Measurements from ENCODE around the gene SARDH.
"Not testable (repeated sequence)": the region's sequence is repeated elsewhere in the genome, so short reads cannot be mapped to it uniquely, and the experiment has no call there.

Gene SARDH

GRCh38 chr9:133758228-133758627 lies 20.1 kb upstream of the SARDH start:
- Histone ChIP-seq H3K9me3 (ENCODE audit: control insufficient read depth in 1 of 2, low read length in 2 of 2) (no peaks in the 10 kb centered on the region), H3K27me3 (ENCODE audit: control insufficient read depth in 1 of 2, insufficient read depth in 2 of 2, low read length in 2 of 2) (peaks cover 0 to 3% of the 10 kb centered on the region in 2 donors), H3K4me3 (ENCODE audit: low read depth in 1 of 2, low read length in 2 of 2) (no peak overlapping the region), H3K9ac (ENCODE audit: low read depth in 1 of 2, low read length in 2 of 2) (no peak overlapping the region), H3K27ac (ENCODE audit: low read depth, low read length) (no peak overlapping the region), H3K36me3 (ENCODE audit: control insufficient read depth in 1 of 2, insufficient read depth in 2 of 2, low read length in 2 of 2) (peaks cover 0 to under 1% of the 10 kb centered on the region in 2 donors), H3K4me1 (ENCODE audit: control insufficient read depth in 1 of 2, insufficient read depth in 2 of 2, low read length in 2 of 2) (no peaks in the 10 kb centered on the region)

- Histone ChIP-seq H3K27ac (ENCODE audit: low read depth, low read length) (no peak overlapping the region), H3K4me3 (ENCODE audit: low read depth in 1 of 2, low read length in 2 of 2) (no peak overlapping the region), H3K9ac (ENCODE audit: low read depth in 1 of 2, low read length in 2 of 2) (no peak overlapping the region), H3K9me3 (ENCODE audit: control insufficient read depth in 1 of 2, low read length in 2 of 2) (no peaks in the 10 kb centered on the region), H3K27me3 (ENCODE audit: control insufficient read depth in 1 of 2, insufficient read depth in 2 of 2, low read length in 2 of 2) (peaks cover 0 to 13% of the 10 kb centered on the region in 2 donors), H3K4me1 (ENCODE audit: control insufficient read depth in 1 of 2, insufficient read depth in 2 of 2, low read length in 2 of 2) (no peaks in the 10 kb centered on the region), H3K36me3 (ENCODE audit: control insufficient read depth in 1 of 2, insufficient read depth in 2 of 2, low read length in 2 of 2) (no peaks in the 10 kb centered on the region)
Observed at GRCh38 chr9:133754688-133755227, 16.6 kb upstream of the SARDH start.

GRCh38 chr9:133754187-133754586 lies 16.0 kb upstream of the SARDH start:
- Histone ChIP-seq H3K9me3 (ENCODE audit: control insufficient read depth in 1 of 2, low read length in 2 of 2) (no peaks in the 10 kb centered on the region), H3K27me3 (ENCODE audit: control insufficient read depth in 1 of 2, insufficient read depth in 2 of 2, low read length in 2 of 2) (peaks cover 0 to 13% of the 10 kb centered on the region in 2 donors), H3K36me3 (ENCODE audit: control insufficient read depth in 1 of 2, insufficient read depth in 2 of 2, low read length in 2 of 2) (no peaks in the 10 kb centered on the region), H3K4me3 (ENCODE audit: low read depth in 1 of 2, low read length in 2 of 2) (no peak overlapping the region), H3K9ac (ENCODE audit: low read depth in 1 of 2, low read length in 2 of 2) (no peak overlapping the region), H3K4me1 (ENCODE audit: control insufficient read depth in 1 of 2, insufficient read depth in 2 of 2, low read length in 2 of 2) (no peaks in the 10 kb centered on the region), H3K27ac (ENCODE audit: low read depth, low read length) (no peak overlapping the region)

GRCh38 chr9:133752739-133753446 lies 14.7 kb upstream of the SARDH start:
- Histone ChIP-seq H3K4me3 (ENCODE audit: low read depth in 1 of 2, low read length in 2 of 2) (no peak overlapping the region), H3K9me3 (ENCODE audit: control insufficient read depth in 1 of 2, low read length in 2 of 2) (no peaks in the 10 kb centered on the region), H3K36me3 (ENCODE audit: control insufficient read depth in 1 of 2, insufficient read depth in 2 of 2, low read length in 2 of 2) (no peaks in the 10 kb centered on the region), H3K9ac (ENCODE audit: low read depth in 1 of 2, low read length in 2 of 2) (no peak overlapping the region), H3K27ac (ENCODE audit: low read depth, low read length) (no peak overlapping the region), H3K27me3 (ENCODE audit: control insufficient read depth in 1 of 2, insufficient read depth in 2 of 2, low read length in 2 of 2) (peaks cover 0 to 13% of the 10 kb centered on the region in 2 donors), H3K4me1 (ENCODE audit: control insufficient read depth in 1 of 2, insufficient read depth in 2 of 2, low read length in 2 of 2) (no peaks in the 10 kb centered on the region)

GRCh38 chr9:133750982-133751649 lies 13.0 kb upstream of the SARDH start:
- H3K36me3 ChIP-seq (ENCODE audit: control insufficient read depth in 1 of 2, insufficient read depth in 2 of 2, low read length in 2 of 2), result no peaks in the 10 kb centered on the region
- no peak overlapping the region for H3K27ac ChIP-seq (ENCODE audit: low read depth, low read length)
- no peaks in the 10 kb centered on the region for H3K4me1 ChIP-seq (ENCODE audit: control insufficient read depth in 1 of 2, insufficient read depth in 2 of 2, low read length in 2 of 2)
- no peak overlapping the region for H3K4me3 ChIP-seq (ENCODE audit: low read depth in 1 of 2, low read length in 2 of 2)
- H3K27me3 ChIP-seq (ENCODE audit: control insufficient read depth in 1 of 2, insufficient read depth in 2 of 2, low read length in 2 of 2), result peaks cover 0 to 13% of the 10 kb centered on the region in 2 donors
- H3K9ac ChIP-seq (ENCODE audit: low read depth in 1 of 2, low read length in 2 of 2), result no peak overlapping the region
- no peaks in the 10 kb centered on the region for H3K9me3 ChIP-seq (ENCODE audit: control insufficient read depth in 1 of 2, low read length in 2 of 2)

GRCh38 chr9:133747309-133747708 lies 9.2 kb upstream of the SARDH start:
- H3K27ac ChIP-seq (ENCODE audit: low read depth, low read length), result no peak overlapping the region
- H3K4me1 ChIP-seq (ENCODE audit: control insufficient read depth in 1 of 2, insufficient read depth in 2 of 2, low read length in 2 of 2), result no peaks in the 10 kb centered on the region
- H3K4me3 ChIP-seq (ENCODE audit: low read depth in 1 of 2, low read length in 2 of 2), result no peak overlapping the region

GRCh38 chr9:133744528-133744927 lies 6.4 kb upstream of the SARDH start:
- H3K27ac ChIP-seq (ENCODE audit: low read depth, low read length); H3K4me1 ChIP-seq (ENCODE audit: control insufficient read depth in 1 of 2, insufficient read depth in 2 of 2, low read length in 2 of 2); H3K36me3 ChIP-seq (ENCODE audit: control insufficient read depth in 1 of 2, insufficient read depth in 2 of 2, low read length in 2 of 2); H3K27me3 ChIP-seq (ENCODE audit: control insufficient read depth in 1 of 2, insufficient read depth in 2 of 2, low read length in 2 of 2); H3K9ac ChIP-seq (ENCODE audit: low read depth in 1 of 2, low read length in 2 of 2); H3K9me3 ChIP-seq (ENCODE audit: control insufficient read depth in 1 of 2, low read length in 2 of 2); H3K4me3 ChIP-seq (ENCODE audit: low read depth in 1 of 2, low read length in 2 of 2): not testable (repeated sequence)

More at GRCh38 chr9:133747309-133747708, 9.2 kb upstream of the SARDH start:
- H3K9ac ChIP-seq (ENCODE audit: low read depth in 1 of 2, low read length in 2 of 2), result no peak overlapping the region
- H3K36me3 ChIP-seq (ENCODE audit: control insufficient read depth in 1 of 2, insufficient read depth in 2 of 2, low read length in 2 of 2), result no peaks in the 10 kb centered on the region
- H3K27me3 ChIP-seq (ENCODE audit: control insufficient read depth in 1 of 2, insufficient read depth in 2 of 2, low read length in 2 of 2), result peaks cover 0 to 8% of the 10 kb centered on the region in 2 donors
- H3K9me3 ChIP-seq (ENCODE audit: control insufficient read depth in 1 of 2, low read length in 2 of 2), result no peaks in the 10 kb centered on the region

- H3K9me3 ChIP-seq (ENCODE audit: control insufficient read depth in 1 of 2, low read length in 2 of 2), result no peaks in the 10 kb centered on the region
- no peak overlapping the region for H3K27ac ChIP-seq (ENCODE audit: low read depth, low read length)
- H3K4me1 ChIP-seq (ENCODE audit: control insufficient read depth in 1 of 2, insufficient read depth in 2 of 2, low read length in 2 of 2), result peaks cover 14 to 17% of the 10 kb centered on the region in 2 donors
- no peaks in the 10 kb centered on the region for H3K36me3 ChIP-seq (ENCODE audit: control insufficient read depth in 1 of 2, insufficient read depth in 2 of 2, low read length in 2 of 2)
- H3K27me3 ChIP-seq (ENCODE audit: control insufficient read depth in 1 of 2, insufficient read depth in 2 of 2, low read length in 2 of 2), result no peaks in the 10 kb centered on the region
- no peak overlapping the region for H3K9ac ChIP-seq (ENCODE audit: low read depth in 1 of 2, low read length in 2 of 2)
- H3K4me3 ChIP-seq (ENCODE audit: low read depth in 1 of 2, low read length in 2 of 2), result no peak overlapping the region
Observed at GRCh38 chr9:133742849-133743444, 4.8 kb upstream of the SARDH start.

- Histone ChIP-seq H3K9ac (ENCODE audit: low read depth in 1 of 2, low read length in 2 of 2) (no peak overlapping the region), H3K27me3 (ENCODE audit: control insufficient read depth in 1 of 2, insufficient read depth in 2 of 2, low read length in 2 of 2) (no peaks in the 10 kb centered on the region), H3K27ac (ENCODE audit: low read depth, low read length) (no peak overlapping the region), H3K36me3 (ENCODE audit: control insufficient read depth in 1 of 2, insufficient read depth in 2 of 2, low read length in 2 of 2) (no peaks in the 10 kb centered on the region), H3K4me3 (ENCODE audit: low read depth in 1 of 2, low read length in 2 of 2) (no peak overlapping the region), H3K4me1 (ENCODE audit: control insufficient read depth in 1 of 2, insufficient read depth in 2 of 2, low read length in 2 of 2) (peaks cover 18 to 22% of the 10 kb centered on the region in 2 donors), H3K9me3 (ENCODE audit: control insufficient read depth in 1 of 2, low read length in 2 of 2) (no peaks in the 10 kb centered on the region)
Observed at GRCh38 chr9:133742251-133742650, 4.1 kb upstream of the SARDH start.

- H3K9ac ChIP-seq (ENCODE audit: low read depth in 1 of 2, low read length in 2 of 2), result no peak overlapping the region
Observed at GRCh38 chr9:133741716-133742115, 3.6 kb upstream of the SARDH start.

More at GRCh38 chr9:133741716-133742115, 3.6 kb upstream of the SARDH start:
- Histone ChIP-seq H3K36me3 (ENCODE audit: control insufficient read depth in 1 of 2, insufficient read depth in 2 of 2, low read length in 2 of 2) (no peaks in the 10 kb centered on the region), H3K27ac (ENCODE audit: low read depth, low read length) (no peak overlapping the region), H3K4me1 (ENCODE audit: control insufficient read depth in 1 of 2, insufficient read depth in 2 of 2, low read length in 2 of 2) (peaks cover 18 to 25% of the 10 kb centered on the region in 2 donors), H3K4me3 (ENCODE audit: low read depth in 1 of 2, low read length in 2 of 2) (no peak overlapping the region), H3K9me3 (ENCODE audit: control insufficient read depth in 1 of 2, low read length in 2 of 2) (no peaks in the 10 kb centered on the region), H3K27me3 (ENCODE audit: control insufficient read depth in 1 of 2, insufficient read depth in 2 of 2, low read length in 2 of 2) (peaks cover 0 to 2% of the 10 kb centered on the region in 2 donors)
